Subcutaneous abdominal adipose tissue (tissue), 5 donors: ENCODE measurements around the gene SRGAP2C.
"Not testable (repeated sequence)": the region's sequence is repeated elsewhere in the genome, so short reads cannot be mapped to it uniquely, and the experiment has no call there.

Source experiments
- H3K27ac ChIP-seq: one replicate; pipeline ENCODE4 v1.7.0; 2013; ENCODE audit warnings: low read depth, mild to moderate bottlenecking, inconsistent platforms, low read length, moderate library complexity
- H3K27me3 ChIP-seq, 5 donors: one replicate each; pipeline ENCODE4 v1.7.0; 2013; ENCODE audit warnings: low read length in 5 of 5, inconsistent platforms in 1 of 5; ENCODE audit not compliant: control insufficient read depth in 5 of 5, insufficient read depth in 4 of 5
- H3K36me3 ChIP-seq, 5 donors: one replicate each; pipeline ENCODE4 v1.7.0; 2013; ENCODE audit warnings: low read length in 5 of 5; ENCODE audit not compliant: control insufficient read depth in 5 of 5, insufficient read depth in 5 of 5
- H3K4me1 ChIP-seq, 5 donors: one replicate each; pipeline ENCODE4 v1.7.0; 2013; ENCODE audit warnings: low read length in 5 of 5, mild to moderate bottlenecking in 3 of 5, moderate library complexity in 1 of 5; ENCODE audit not compliant: control insufficient read depth in 5 of 5, insufficient read depth in 5 of 5
- H3K4me3 ChIP-seq, 5 donors: one replicate each; pipeline ENCODE4 v1.7.0; 2013; ENCODE audit warnings: low read length in 5 of 5, low read depth in 1 of 5
- H3K9ac ChIP-seq, 5 donors: one replicate each; pipeline ENCODE4 v1.7.0; 2013; ENCODE audit warnings: low read length in 5 of 5, mild to moderate bottlenecking in 4 of 5, moderate library complexity in 3 of 5
- H3K9me3 ChIP-seq, 5 donors: one replicate each; pipeline ENCODE4 v1.7.0; 2013; ENCODE audit warnings: low read length in 5 of 5; ENCODE audit not compliant: control insufficient read depth in 5 of 5
- donor health status: healthy.
- donor health status: healthy.
- donor health status: healthy.
- donor health status: healthy.
- donor health status: healthy.

SRGAP2C gene

DNA sequence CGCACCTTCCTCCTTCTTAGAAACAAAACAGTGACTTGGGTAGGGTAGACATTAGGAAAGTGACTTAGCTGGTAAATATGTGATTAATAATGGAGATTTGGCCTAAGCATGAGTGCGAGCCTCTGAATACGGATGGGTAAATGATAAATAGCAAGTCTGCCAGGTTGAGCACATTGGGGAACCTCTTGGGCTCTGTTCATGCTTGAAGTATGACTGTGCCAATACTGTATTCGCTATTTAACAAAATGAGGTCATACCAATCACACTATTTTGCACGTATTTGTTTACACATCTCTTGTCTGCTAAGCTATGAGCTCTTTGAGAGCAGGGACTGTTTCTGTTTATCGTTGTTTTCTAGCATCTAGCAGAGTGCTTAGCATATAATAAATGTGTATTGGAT, 23.6 kb downstream of the SRGAP2C start:
- not testable (repeated sequence) for H3K9me3 ChIP-seq, H3K27ac ChIP-seq, H3K27me3 ChIP-seq, H3K4me1 ChIP-seq, H3K36me3 ChIP-seq, H3K4me3 ChIP-seq, H3K9ac ChIP-seq

DNA sequence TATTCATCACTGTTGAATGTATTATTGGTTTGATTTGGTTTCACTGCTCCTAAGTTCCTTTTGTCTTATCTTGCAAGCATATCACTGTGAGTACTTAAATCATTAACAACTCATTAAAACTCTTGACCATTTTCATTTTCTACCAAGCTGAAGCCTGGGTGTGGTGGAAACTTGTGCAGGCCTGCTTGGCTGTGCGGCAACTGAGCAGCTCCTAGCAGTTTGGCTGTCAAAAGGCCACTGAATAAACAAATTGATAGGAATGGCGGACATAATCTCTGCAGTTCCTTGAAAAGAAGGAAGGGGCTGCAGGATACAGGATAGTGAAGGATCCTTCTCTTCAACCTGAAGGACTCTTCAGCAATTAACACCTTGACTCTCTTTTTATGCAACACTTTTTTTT, 26.0 kb downstream of the SRGAP2C start:
- H3K27me3 ChIP-seq, H3K36me3 ChIP-seq, H3K4me3 ChIP-seq, H3K9me3 ChIP-seq, H3K27ac ChIP-seq, H3K9ac ChIP-seq, H3K4me1 ChIP-seq: not testable (repeated sequence)

DNA sequence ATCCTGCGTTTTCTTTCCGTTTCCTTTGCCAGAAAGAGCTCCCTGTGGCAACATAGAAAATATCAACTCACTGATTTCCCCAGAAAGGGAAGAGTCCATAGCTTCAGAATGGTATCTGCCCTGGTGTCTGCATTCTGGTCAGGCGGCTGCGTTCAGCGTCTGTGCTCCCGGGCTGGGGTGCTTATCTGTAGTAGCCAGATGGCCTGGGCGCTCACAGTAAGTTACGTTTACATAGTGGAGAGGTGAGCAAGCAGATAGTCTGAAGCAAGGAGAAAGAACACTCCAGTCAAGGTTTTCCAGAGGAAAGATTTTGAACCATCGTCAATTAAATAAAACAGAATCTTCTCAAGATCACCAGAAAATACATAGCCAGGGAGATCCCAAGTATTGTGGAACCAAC, 28.7 kb downstream of the SRGAP2C start:
- H3K9me3 ChIP-seq, H3K36me3 ChIP-seq, H3K9ac ChIP-seq, H3K4me3 ChIP-seq, H3K27me3 ChIP-seq, H3K27ac ChIP-seq, H3K4me1 ChIP-seq: not testable (repeated sequence)

DNA sequence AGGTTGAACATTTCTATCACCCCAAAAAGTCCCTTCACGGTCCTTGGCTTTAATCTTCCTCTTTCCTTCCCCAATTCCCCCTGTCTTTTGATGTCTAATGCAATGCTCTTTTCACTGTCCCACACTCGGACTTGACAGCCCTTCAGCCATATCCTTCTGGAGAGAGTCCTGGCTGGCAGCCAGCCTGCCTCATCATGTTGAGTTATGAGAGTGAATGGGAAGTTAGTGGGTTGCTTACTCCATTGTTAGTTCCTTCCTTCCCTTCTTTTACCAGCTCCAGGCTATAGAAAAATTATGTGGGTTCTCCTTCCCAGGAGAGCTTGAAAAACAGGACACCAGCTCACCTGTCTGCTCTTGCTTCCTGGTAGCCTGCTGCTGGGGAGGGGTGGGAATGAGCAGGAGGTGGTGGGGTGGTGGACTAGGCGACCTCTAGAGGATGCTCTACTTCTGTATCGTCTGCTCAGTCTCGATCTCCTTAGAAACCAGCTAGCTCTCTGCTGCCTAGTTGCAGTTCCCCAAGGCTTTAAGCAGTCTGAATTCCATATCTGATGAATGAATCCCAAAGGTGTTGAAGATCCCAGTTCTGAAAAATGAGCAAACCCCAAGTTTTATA, 29.9 kb downstream of the SRGAP2C start:
- H3K9me3 ChIP-seq, H3K27me3 ChIP-seq, H3K9ac ChIP-seq, H3K4me3 ChIP-seq, H3K4me1 ChIP-seq, H3K36me3 ChIP-seq, H3K27ac ChIP-seq: not testable (repeated sequence)

DNA sequence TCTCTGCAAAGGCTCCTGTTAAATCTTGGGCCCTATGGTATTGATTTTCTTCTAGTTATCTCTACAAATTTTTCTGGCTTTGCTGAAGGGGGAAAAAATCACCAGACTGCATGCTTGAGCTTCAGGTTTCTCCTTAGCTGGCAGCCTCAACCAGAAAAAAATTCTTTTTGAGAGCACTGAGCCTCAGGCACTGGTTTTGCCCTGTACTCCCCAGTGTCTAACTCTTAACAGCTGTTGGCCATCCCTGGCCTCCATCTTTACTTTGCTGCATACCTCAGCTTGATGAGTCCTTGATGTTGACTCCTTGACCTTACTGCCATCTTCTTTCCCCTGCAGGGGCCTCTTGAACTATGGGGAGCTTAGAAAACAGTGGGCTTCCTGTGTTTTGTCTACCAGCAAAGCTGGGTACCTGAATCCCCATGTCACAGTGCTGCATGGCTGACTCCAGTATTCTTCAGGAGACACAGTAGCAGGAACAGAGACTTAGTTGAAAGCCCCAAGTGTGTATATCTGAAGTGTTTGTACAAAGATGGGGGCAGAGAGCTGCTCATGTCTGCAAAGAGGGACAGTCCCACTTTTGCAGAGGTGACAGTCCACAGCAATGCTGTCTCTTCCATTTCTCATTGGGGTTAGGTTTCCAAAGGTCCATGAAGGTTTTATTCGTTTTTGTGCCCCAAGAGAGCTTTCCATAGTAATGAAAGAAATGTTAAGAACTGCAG, 31.1 kb downstream of the SRGAP2C start:
- not testable (repeated sequence) for H3K9me3 ChIP-seq, H3K27ac ChIP-seq, H3K4me1 ChIP-seq, H3K27me3 ChIP-seq, H3K9ac ChIP-seq, H3K4me3 ChIP-seq, H3K36me3 ChIP-seq

DNA sequence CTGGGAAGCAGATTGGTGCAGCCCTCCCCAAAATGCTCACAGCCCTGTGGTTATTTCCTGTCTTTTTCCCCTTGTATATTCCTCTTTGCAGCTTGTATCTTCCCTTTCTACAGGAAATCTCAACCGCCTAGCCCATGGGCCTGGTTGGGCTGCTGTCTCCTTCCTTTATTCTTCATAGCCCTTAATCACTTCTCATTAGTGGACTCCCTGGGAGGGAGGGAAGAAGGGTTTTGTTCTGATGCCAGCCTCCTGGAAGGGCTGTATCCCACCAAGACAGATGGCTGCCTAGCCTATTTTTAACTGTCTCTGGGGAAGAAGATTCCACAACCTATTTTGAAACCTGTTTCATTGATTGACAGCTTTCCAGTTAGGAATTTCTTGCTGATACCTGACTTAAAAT, 31.9 kb downstream of the SRGAP2C start:
- not testable (repeated sequence) for H3K4me3 ChIP-seq, H3K36me3 ChIP-seq, H3K27ac ChIP-seq, H3K9me3 ChIP-seq, H3K4me1 ChIP-seq, H3K9ac ChIP-seq, H3K27me3 ChIP-seq

DNA sequence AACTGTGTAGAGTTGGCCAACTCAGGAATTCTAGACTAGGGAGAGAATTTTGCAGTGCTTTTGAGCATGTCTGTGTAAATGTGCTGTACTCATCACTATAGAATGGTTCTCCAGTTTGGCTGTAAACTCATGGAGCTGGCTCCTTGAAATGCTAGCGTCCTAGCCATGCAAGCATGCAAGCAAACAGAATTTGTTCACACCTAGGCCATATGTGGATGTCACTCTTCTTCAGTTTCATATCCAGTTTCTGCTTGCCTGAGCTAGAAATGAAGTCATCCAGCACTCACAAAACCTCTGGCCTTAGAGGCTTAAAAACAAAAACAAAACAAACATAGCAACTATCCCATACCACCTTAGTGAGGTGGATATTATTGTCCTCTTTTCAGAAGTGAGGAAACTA, 37.0 kb downstream of the SRGAP2C start:
- not testable (repeated sequence) for H3K4me1 ChIP-seq

DNA sequence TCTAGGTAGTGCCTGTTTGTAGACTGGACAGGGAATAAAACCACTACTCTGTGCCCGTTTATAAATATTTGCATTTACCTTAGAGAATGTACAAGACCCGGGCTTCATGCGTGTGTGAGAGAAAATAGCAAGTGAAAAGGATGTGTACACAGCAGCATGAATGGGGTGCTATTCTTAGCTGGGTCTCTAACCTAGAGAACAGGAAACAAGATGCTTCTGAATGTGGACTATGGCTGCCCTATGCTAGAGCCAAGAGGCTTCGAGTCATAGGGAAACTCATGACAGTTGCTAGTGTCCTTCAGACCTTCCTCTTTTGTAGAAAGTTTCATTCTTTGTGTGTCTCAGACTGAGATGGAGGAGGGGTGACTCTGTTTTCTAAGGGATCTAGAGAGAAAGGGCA, 39.9 kb downstream of the SRGAP2C start:
- H3K27me3 ChIP-seq, H3K27ac ChIP-seq, H3K9me3 ChIP-seq, H3K9ac ChIP-seq, H3K36me3 ChIP-seq, H3K4me3 ChIP-seq, H3K4me1 ChIP-seq: not testable (repeated sequence)

More for the DNA sequence above, 37.0 kb downstream of the SRGAP2C start:
- H3K4me3 ChIP-seq, H3K9ac ChIP-seq, H3K27me3 ChIP-seq, H3K9me3 ChIP-seq, H3K36me3 ChIP-seq, H3K27ac ChIP-seq: not testable (repeated sequence)

DNA sequence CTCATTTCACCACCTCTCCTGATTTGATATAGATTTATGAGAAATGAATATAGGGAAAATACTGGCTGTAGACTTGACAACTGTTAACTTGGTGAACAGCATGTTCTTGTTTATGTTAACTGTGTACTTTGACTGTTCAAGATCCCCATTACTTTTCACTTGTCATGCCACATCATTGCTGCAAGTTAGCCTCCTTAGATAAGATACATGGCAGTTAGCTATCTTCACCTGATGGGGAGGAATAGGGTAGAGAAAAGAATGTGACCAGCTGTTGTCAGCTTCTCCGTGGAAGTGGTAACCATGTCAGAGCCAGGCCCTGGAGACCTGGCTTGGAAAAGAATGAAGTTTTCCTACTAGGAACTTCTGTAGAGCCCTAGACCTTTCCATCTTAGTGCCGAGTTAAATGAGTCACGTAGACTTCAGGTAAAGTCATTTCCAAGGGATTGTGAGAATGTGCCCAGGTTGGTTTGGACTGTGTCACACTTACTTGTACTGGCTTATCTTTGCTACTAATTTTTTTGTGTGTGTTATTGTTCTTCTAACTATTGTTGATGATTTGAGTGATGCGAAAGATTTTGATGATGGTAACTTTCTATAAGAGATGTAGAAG, 41.6 kb downstream of the SRGAP2C start:
- not testable (repeated sequence) for H3K9me3 ChIP-seq, H3K4me3 ChIP-seq, H3K9ac ChIP-seq, H3K27me3 ChIP-seq, H3K27ac ChIP-seq, H3K36me3 ChIP-seq, H3K4me1 ChIP-seq

DNA sequence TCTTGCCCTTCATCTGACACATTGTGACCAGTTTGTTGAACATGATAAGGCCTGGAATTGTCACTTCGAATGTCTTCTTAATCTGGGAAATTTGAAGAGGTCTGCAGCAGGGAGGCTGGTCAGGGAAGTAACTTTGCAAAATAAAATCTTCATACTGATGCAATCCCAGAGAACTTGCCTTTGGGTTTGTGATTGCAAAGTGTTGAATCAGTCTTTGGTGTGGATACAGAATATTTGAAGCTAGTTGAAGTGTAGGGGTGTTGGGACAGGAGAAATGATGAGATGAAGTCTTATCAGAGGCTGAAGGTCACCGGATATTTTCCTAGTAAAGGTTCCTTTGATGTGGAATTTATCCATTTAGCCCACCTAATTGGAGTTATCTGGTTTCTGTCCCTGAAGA, 42.1 kb downstream of the SRGAP2C start:
- H3K36me3 ChIP-seq, H3K9me3 ChIP-seq, H3K9ac ChIP-seq, H3K27ac ChIP-seq, H3K4me3 ChIP-seq, H3K27me3 ChIP-seq, H3K4me1 ChIP-seq: not testable (repeated sequence)
